ENCODE measurements around the gene AP2B1. TPM values are rescaled to one million over a fixed set of nuclear protein-coding genes. Genes with fewer than 3 reads are reported as not detected.

AP2B1 gene
- total and polyA plus RNA-seq, 11 donors: 25.0 to 166 (median 122) TPM

- no peak for TF ChIP-seq CTCF (IDR thresholded peaks at IDR 0.05)
- no peak for TF ChIP-seq POLR2A (IDR thresholded peaks at IDR 0.05)
- H3K27ac ChIP-seq: peak overlapping the region in 6 of 12 donors; percentile 39 to 71 (median 63)
- intact Hi-C loops (cut with DNase I): no loop called here
- no peak for DNase-seq
- H3K36me3 ChIP-seq: peaks cover 0 to 9% (median 0%) of the 10 kb centered on the region in 9 donors
- 16 to 42% (median 27%) methylated on average over 10 to 46 of the region's 47 CpGs for WGBS, 4 donors
- peak; percentile 24 to 44 (median 39) for ATAC-seq
- H3K4me1 ChIP-seq: peaks cover 0 to 25% (median 13%) of the 10 kb centered on the region in 12 donors
- H3K4me3 ChIP-seq: peak overlapping the region; percentile 44 to 90 (median 70)
- no peaks in the 10 kb centered on the region for H3K9me3 ChIP-seq
- no peaks in the 10 kb centered on the region for H3K27me3 ChIP-seq
These were observed 145.0 kb downstream of the AP2B1 start for GRCh38 chr17:35731917-35732805.

- ATAC-seq (peak in 1 of 4 donors; percentile 10), DNase-seq (no peak)
- intact Hi-C loops (cut with DNase I): no loop called here
- peak overlapping the region in 2 of 12 donors; percentile 70 to 90 for H3K4me3 ChIP-seq
- TF ChIP-seq POLR2A (IDR thresholded peaks at IDR 0.05) (no peak), CTCF (IDR thresholded peaks at IDR 0.05) (no peak)
- H3K27me3 ChIP-seq: no peaks in the 10 kb centered on the region
- no peak overlapping the region for H3K27ac ChIP-seq
- peaks cover 0 to 25% (median 11%) of the 10 kb centered on the region in 12 donors for H3K4me1 ChIP-seq
- WGBS, 4 donors: 43 to 88% (median 70%) methylated on average over 1 of the region's 1 CpG
- H3K36me3 ChIP-seq: peaks cover 0 to 4% (median 0%) of the 10 kb centered on the region in 9 donors
- H3K9me3 ChIP-seq: no peaks in the 10 kb centered on the region
These were observed 145.6 kb downstream of the AP2B1 start for GRCh38 chr17:35732806-35733136.

GRCh38 chr17:35733366-35733765, 146.2 kb downstream of the AP2B1 start:
- TF ChIP-seq CTCF (IDR thresholded peaks at IDR 0.05): no peak
- TF ChIP-seq POLR2A (IDR thresholded peaks at IDR 0.05): no peak
- Histone ChIP-seq H3K4me3 (no peak overlapping the region), H3K27me3 (no peaks in the 10 kb centered on the region), H3K9me3 (no peaks in the 10 kb centered on the region), H3K4me1 (peaks cover 0 to 25% (median 10%) of the 10 kb centered on the region in 12 donors), H3K36me3 (no peaks in the 10 kb centered on the region), H3K27ac (no peak overlapping the region)
- no peak for ATAC-seq
- WGBS, 4 donors: 88 to 94% (median 91%) methylated on average over 6 of the region's 6 CpGs
- intact Hi-C loops (cut with DNase I): no loop called here
- DNase-seq: no peak

- TF ChIP-seq POLR2A (IDR thresholded peaks at IDR 0.05): no peak
- TF ChIP-seq CTCF (IDR thresholded peaks at IDR 0.05): no peak
- DNase-seq: no peak
- Histone ChIP-seq H3K4me1 (peaks cover 0 to 25% (median 10%) of the 10 kb centered on the region in 12 donors), H3K27me3 (no peaks in the 10 kb centered on the region), H3K36me3 (no peaks in the 10 kb centered on the region), H3K4me3 (no peak overlapping the region), H3K27ac (no peak overlapping the region), H3K9me3 (no peaks in the 10 kb centered on the region)
- intact Hi-C loops (cut with DNase I): no loop called here
- no peak for ATAC-seq
- 83 to 92% (median 88%) methylated on average over 7 of the region's 7 CpGs for WGBS, 4 donors
These were observed 147.3 kb downstream of the AP2B1 start for GRCh38 chr17:35734396-35734795.

Measured in heart left ventricle (tissue), 16 donors.